ENCODE results near the gene TPP2. TPM values are rescaled to one million over a fixed set of nuclear protein-coding genes. Genes with fewer than 3 reads are reported as not detected.

The TPP2 gene
- total RNA-seq, 2 donors from 2014 or later, result 41.7 to 49.9 TPM

- ATAC-seq (ENCODE audit: insufficient number of reproducible peaks, low FRiP score, low read depth) (no peak), DNase-seq (ENCODE audit: low spot score) (no peak)
- H3K27ac ChIP-seq, result no peak overlapping the region
- TF ChIP-seq, protein P1, sequence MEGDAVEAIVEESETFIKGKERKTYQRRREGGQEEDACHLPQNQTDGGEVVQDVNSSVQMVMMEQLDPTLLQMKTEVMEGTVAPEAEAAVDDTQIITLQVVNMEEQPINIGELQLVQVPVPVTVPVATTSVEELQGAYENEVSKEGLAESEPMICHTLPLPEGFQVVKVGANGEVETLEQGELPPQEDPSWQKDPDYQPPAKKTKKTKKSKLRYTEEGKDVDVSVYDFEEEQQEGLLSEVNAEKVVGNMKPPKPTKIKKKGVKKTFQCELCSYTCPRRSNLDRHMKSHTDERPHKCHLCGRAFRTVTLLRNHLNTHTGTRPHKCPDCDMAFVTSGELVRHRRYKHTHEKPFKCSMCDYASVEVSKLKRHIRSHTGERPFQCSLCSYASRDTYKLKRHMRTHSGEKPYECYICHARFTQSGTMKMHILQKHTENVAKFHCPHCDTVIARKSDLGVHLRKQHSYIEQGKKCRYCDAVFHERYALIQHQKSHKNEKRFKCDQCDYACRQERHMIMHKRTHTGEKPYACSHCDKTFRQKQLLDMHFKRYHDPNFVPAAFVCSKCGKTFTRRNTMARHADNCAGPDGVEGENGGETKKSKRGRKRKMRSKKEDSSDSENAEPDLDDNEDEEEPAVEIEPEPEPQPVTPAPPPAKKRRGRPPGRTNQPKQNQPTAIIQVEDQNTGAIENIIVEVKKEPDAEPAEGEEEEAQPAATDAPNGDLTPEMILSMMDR (IDR thresholded peaks at IDR 0.05), result no peak
- no peaks in the 10 kb centered on the region for H3K27me3 ChIP-seq (replicated peaks; ENCODE audit: insufficient read depth)
- peaks cover 4% of the 10 kb centered on the region for H3K36me3 ChIP-seq
- H3K9me3 ChIP-seq, result no peaks in the 10 kb centered on the region
- H3K4me3 ChIP-seq, result no peak overlapping the region
- no peaks in the 10 kb centered on the region for H3K4me1 ChIP-seq (ENCODE audit: control insufficient read depth in 1 of 2, low read depth in 2 of 2)
Measured at GRCh38 chr13:102680842-102681740, 84.3 kb downstream of the TPP2 start.

GRCh38 chr13:102682211-102682610 is 85.4 kb downstream of the TPP2 start:
- H3K36me3 ChIP-seq, result peaks cover 4% of the 10 kb centered on the region
- DNase-seq (ENCODE audit: low spot score) (no peak), ATAC-seq (ENCODE audit: insufficient number of reproducible peaks, low FRiP score, low read depth) (no peak)
- no peak overlapping the region for H3K27ac ChIP-seq
- no peaks in the 10 kb centered on the region for H3K4me1 ChIP-seq (ENCODE audit: control insufficient read depth in 1 of 2, low read depth in 2 of 2)
- TF ChIP-seq, protein P1 (IDR thresholded peaks at IDR 0.05), result no peak
- H3K9me3 ChIP-seq, result no peaks in the 10 kb centered on the region
- no peak overlapping the region for H3K4me3 ChIP-seq
- H3K27me3 ChIP-seq (replicated peaks; ENCODE audit: insufficient read depth), result no peaks in the 10 kb centered on the region

- Histone ChIP-seq H3K4me3 (no peak overlapping the region), H3K36me3 (peaks cover 4% of the 10 kb centered on the region), H3K27me3 (replicated peaks; ENCODE audit: insufficient read depth) (no peaks in the 10 kb centered on the region), H3K9me3 (no peaks in the 10 kb centered on the region), H3K27ac (no peak overlapping the region), H3K4me1 (ENCODE audit: control insufficient read depth in 1 of 2, low read depth in 2 of 2) (no peaks in the 10 kb centered on the region)
- TF ChIP-seq, protein P1 (IDR thresholded peaks at IDR 0.05), result no peak
- ATAC-seq (ENCODE audit: insufficient number of reproducible peaks, low FRiP score, low read depth), result no peak
- no peak for DNase-seq (ENCODE audit: low spot score)
Measured at GRCh38 chr13:102682727-102683126, 85.9 kb downstream of the TPP2 start.

- Histone ChIP-seq H3K9me3 (no peaks in the 10 kb centered on the region), H3K27me3 (replicated peaks; ENCODE audit: insufficient read depth) (no peaks in the 10 kb centered on the region), H3K4me1 (ENCODE audit: control insufficient read depth in 1 of 2, low read depth in 2 of 2) (no peaks in the 10 kb centered on the region), H3K27ac (no peak overlapping the region), H3K36me3 (peaks cover 4% of the 10 kb centered on the region), H3K4me3 (no peak overlapping the region)
- TF ChIP-seq, protein P1 (IDR thresholded peaks at IDR 0.05), result no peak
- ATAC-seq (ENCODE audit: insufficient number of reproducible peaks, low FRiP score, low read depth) (no peak), DNase-seq (ENCODE audit: low spot score) (no peak)
Measured at GRCh38 chr13:102683637-102684036, 86.9 kb downstream of the TPP2 start.

GRCh38 chr13:102686024-102686423 is 89.2 kb downstream of the TPP2 start:
- ATAC-seq (ENCODE audit: insufficient number of reproducible peaks, low FRiP score, low read depth) (no peak), DNase-seq (ENCODE audit: low spot score) (no peak)
- no peaks in the 10 kb centered on the region for H3K27me3 ChIP-seq (replicated peaks; ENCODE audit: insufficient read depth)
- no peaks in the 10 kb centered on the region for H3K9me3 ChIP-seq
- H3K4me3 ChIP-seq, result no peak overlapping the region
- H3K4me1 ChIP-seq (ENCODE audit: control insufficient read depth in 1 of 2, low read depth in 2 of 2), result no peaks in the 10 kb centered on the region
- H3K36me3 ChIP-seq, result no peaks in the 10 kb centered on the region
- no peak overlapping the region for H3K27ac ChIP-seq
- TF ChIP-seq, protein P1 (IDR thresholded peaks at IDR 0.05), result no peak

Data from thoracic aorta (tissue), 2 donors.